Mesendoderm (in vitro differentiated cells): ENCODE results near the gene SLC16A6. TPM values are rescaled to one million over a fixed set of nuclear protein-coding genes. Genes with fewer than 3 reads are reported as not detected.
"Not testable (repeated sequence)": the region's sequence is repeated elsewhere in the genome, so short reads cannot be mapped to it uniquely, and the experiment has no call there.

Source experiments
- DNase-seq: peaks from one replicate; pipeline ENCODE4 v3.0.0; 2013
- H2AK5ac ChIP-seq: 2 replicates; pipeline ENCODE4 v1.6.1; 2013; ENCODE audit warnings: low read length, inconsistent platforms
- H2BK120ac ChIP-seq: 2 replicates; pipeline ENCODE4 v1.6.1; 2013; ENCODE audit warnings: low read depth, mild to moderate bottlenecking, low read length, moderate library complexity, mixed read lengths
- H2BK15ac ChIP-seq: replicated peaks from 2 replicates; pipeline ENCODE4 v1.6.1; 2013; ENCODE audit warnings: low read depth, mild to moderate bottlenecking, moderate library complexity
- H2BK5ac ChIP-seq: 2 replicates; pipeline ENCODE4 v1.6.1; 2013; ENCODE audit warnings: low read length, inconsistent platforms
- H3K18ac ChIP-seq: 2 replicates; pipeline ENCODE4 v1.6.1; 2013; ENCODE audit warnings: mild to moderate bottlenecking, low read length, mixed read lengths
- H3K23ac ChIP-seq: one replicate; pipeline ENCODE4 v1.6.1; 2013; ENCODE audit warnings: low read length
- H3K27ac ChIP-seq: 2 replicates; pipeline ENCODE4 v1.5.1; 2013; ENCODE audit warnings: low read depth, mild to moderate bottlenecking, inconsistent platforms, low read length, moderate library complexity
- H3K27me3 ChIP-seq: 2 replicates; pipeline ENCODE4 v1.6.1; 2013; ENCODE audit warnings: low read length, control low read depth, mild to moderate bottlenecking, inconsistent platforms; ENCODE audit not compliant: insufficient read depth, poor library complexity
- H3K36me3 ChIP-seq: 2 replicates; pipeline ENCODE4 v1.6.1; 2013; ENCODE audit warnings: low read length, inconsistent platforms; ENCODE audit not compliant: control insufficient read depth, insufficient read depth
- H3K4ac ChIP-seq: one replicate; pipeline ENCODE4 v1.6.1; 2013; ENCODE audit warnings: low read depth, mild to moderate bottlenecking, low read length, moderate library complexity
- H3K4me1 ChIP-seq: 2 replicates; pipeline ENCODE4 v1.6.1; 2013; ENCODE audit warnings: low read depth, low read length, inconsistent platforms; ENCODE audit not compliant: control insufficient read depth
- H3K4me2 ChIP-seq: 2 replicates; pipeline ENCODE4 v1.6.1; 2013; ENCODE audit warnings: low read length
- H3K4me3 ChIP-seq: 2 replicates; pipeline ENCODE4 v1.5.1; 2013; ENCODE audit warnings: mild to moderate bottlenecking, low read length
- H3K56ac ChIP-seq: one replicate; pipeline ENCODE4 v1.6.1; 2013; ENCODE audit warnings: low read length
- H3K79me1 ChIP-seq: 2 replicates; pipeline ENCODE4 v1.6.1; 2013; ENCODE audit warnings: low read length, inconsistent platforms
- H3K79me2 ChIP-seq: 2 replicates; pipeline ENCODE4 v1.6.1; 2013; ENCODE audit warnings: mild to moderate bottlenecking, low read length; ENCODE audit not compliant: control insufficient read depth, insufficient read depth
- H3K9ac ChIP-seq: 2 replicates; pipeline ENCODE4 v1.6.1; 2013; ENCODE audit warnings: low read length, inconsistent platforms
- H4K5ac ChIP-seq: one replicate; pipeline ENCODE4 v1.6.1; 2013; ENCODE audit warnings: low read length
- H4K8ac ChIP-seq: one replicate; pipeline ENCODE4 v1.6.1; 2013; ENCODE audit warnings: low read depth, mild to moderate bottlenecking, control low read depth, low read length, moderate library complexity
- WGBS: extraction: QIAGEN DNeasy Blood & Tissue Kit; methylation state at CpG from one replicate; pipeline ENCODE4 v1.1.7; 2013; ENCODE audit warnings: low lambda C conversion rate, missing lambda C conversion rate; ENCODE audit not compliant: insufficient coverage; ENCODE audit errors: extremely low coverage; 5-methylcytosine and 5-hydroxymethylcytosine counted together
- polyA plus RNA-seq, 2 experiments: library from polyadenylated mRNA; stranded (reverse); fragments of 200-250 nt; gene quantifications; one replicate each; pipeline ENCODE4 v1.2.3, GENCODE V29; 2013

Gene SLC16A6, protein sequence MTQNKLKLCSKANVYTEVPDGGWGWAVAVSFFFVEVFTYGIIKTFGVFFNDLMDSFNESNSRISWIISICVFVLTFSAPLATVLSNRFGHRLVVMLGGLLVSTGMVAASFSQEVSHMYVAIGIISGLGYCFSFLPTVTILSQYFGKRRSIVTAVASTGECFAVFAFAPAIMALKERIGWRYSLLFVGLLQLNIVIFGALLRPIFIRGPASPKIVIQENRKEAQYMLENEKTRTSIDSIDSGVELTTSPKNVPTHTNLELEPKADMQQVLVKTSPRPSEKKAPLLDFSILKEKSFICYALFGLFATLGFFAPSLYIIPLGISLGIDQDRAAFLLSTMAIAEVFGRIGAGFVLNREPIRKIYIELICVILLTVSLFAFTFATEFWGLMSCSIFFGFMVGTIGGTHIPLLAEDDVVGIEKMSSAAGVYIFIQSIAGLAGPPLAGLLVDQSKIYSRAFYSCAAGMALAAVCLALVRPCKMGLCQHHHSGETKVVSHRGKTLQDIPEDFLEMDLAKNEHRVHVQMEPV
- 0.15 TPM for polyA plus RNA-seq (2013, experiment 1 of 2)
- polyA plus RNA-seq (2013, experiment 2 of 2): 0.17 TPM

DNA sequence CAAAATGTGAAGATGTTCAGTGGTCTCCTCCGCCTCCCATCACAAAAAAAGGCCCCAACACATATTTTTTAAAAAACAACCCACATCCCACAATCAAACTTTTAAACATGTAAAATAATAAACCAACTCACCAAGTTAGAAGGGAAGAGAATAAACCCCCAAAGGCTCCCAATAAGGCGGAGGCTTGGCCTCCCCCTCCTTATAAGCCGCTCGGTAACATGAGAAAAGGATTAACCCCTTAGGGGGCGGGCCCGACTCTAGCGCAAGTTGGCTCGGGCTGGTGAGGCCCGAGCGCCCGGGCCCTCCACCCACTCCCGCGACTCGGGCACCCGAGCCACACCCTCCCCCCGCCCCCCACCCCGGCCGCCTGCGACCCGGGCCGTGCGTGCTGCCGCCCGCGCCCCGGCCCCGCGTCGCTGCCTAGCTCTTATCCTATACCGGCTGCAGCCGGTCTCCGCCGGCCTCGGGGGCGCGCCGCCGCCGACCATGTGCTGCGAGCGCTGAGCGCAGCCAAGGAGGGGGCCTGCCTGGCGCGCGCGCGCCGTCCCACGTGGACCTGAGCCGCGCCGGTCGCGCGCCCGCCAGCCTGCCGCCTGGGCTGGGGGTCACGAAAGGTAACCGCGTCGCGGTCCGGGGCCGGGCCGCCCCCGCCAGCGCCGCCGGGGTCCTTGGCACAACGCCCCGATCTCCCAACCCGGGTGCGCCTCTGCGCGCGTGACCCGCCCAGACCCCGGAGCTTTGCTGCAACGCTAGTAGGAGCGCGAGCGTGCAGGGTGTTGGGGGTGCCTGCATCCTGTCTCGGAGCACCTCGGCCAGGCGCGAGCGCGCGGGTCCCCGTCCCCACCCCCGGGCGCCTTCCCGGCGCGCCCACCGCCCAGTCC is at the start of gene SLC16A6, which contains the start of gene ARSG:
Gene SLC16A6 (minus strand): TSS at position 173 of the 881 bp plus-strand sequence. CDS start 12,807 bp downstream, outside the sequence.
Gene ARSG (plus strand): TSS at position 541 of the 881 bp plus-strand sequence. CDS start 15,999 bp downstream, outside the sequence.
- whole genome bisulfite sequencing: no CpG with 5 or more reads among the region's 96 CpGs
- peak within 1 kb of the TSS; percentile 93 for H3K18ac ChIP-seq
- peak within 1 kb of the TSS; percentile 81 for H3K4me2 ChIP-seq
- H3K79me1 ChIP-seq: no peaks in the 10 kb centered on the region
- H3K36me3 ChIP-seq: no peaks in the 10 kb centered on the region
- no peak within 1 kb of the TSS for H2BK5ac ChIP-seq
- H3K79me2 ChIP-seq: no peaks in the 10 kb centered on the region
- no peak within 1 kb of the TSS for H2BK15ac ChIP-seq
- H3K23ac ChIP-seq: peak within 1 kb of the TSS; percentile 89
- peak within 1 kb of the TSS; percentile 88 for H3K56ac ChIP-seq
- peak within 1 kb of the TSS; percentile 10 for H2BK120ac ChIP-seq
- peak; percentile 85 for DNase-seq
- no peaks in the 10 kb centered on the region for H3K4me1 ChIP-seq
- no peak within 1 kb of the TSS for H4K8ac ChIP-seq
- no peak within 1 kb of the TSS for H2AK5ac ChIP-seq
- peak within 1 kb of the TSS; percentile 45 for H3K4me3 ChIP-seq
- H3K27ac ChIP-seq: peak within 1 kb of the TSS; percentile 35
- no peak within 1 kb of the TSS for H4K5ac ChIP-seq
- H3K9ac ChIP-seq: peak within 1 kb of the TSS; percentile 72
- H3K27me3 ChIP-seq: peaks cover 9% of the 10 kb centered on the region
- peak within 1 kb of the TSS; percentile 17 for H3K4ac ChIP-seq

DNA sequence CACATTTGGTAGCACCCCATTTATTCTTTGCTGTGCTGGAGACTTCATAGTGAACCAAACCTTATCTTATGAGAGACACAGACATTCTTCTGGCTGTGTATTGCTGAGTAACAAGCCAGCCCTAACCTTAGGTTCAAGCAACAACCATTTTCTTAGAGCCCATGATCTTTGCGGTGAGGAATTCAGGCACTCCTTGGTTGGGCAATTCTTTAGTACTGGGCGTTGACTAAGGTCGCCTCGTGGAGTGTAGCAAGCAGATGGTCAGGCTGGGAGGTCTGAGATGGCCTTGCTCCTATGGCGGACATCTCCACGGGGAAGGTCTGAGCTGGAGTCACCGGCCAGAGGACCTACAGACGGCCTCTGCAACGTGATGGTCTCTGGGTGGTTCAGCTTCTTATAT is 43.5 kb upstream of the SLC16A6 start:
- no peak for DNase-seq
- no peak overlapping the region for H2BK15ac ChIP-seq
- no peak overlapping the region for H3K4me2 ChIP-seq
- no peak overlapping the region for H2BK5ac ChIP-seq
- no peaks in the 10 kb centered on the region for H3K79me1 ChIP-seq
- no peak overlapping the region for H3K18ac ChIP-seq
- H3K27ac ChIP-seq: no peak overlapping the region
- H3K9ac ChIP-seq: no peak overlapping the region
- no peak overlapping the region for H4K5ac ChIP-seq
- no peak overlapping the region for H2BK120ac ChIP-seq
- H4K8ac ChIP-seq: no peak overlapping the region
- no peak overlapping the region for H3K23ac ChIP-seq
- no peak overlapping the region for H3K4ac ChIP-seq
- WGBS: no CpG with 5 or more reads among the region's 9 CpGs
- no peak overlapping the region for H3K4me3 ChIP-seq
- H3K36me3 ChIP-seq: no peaks in the 10 kb centered on the region
- no peaks in the 10 kb centered on the region for H3K4me1 ChIP-seq
- no peak overlapping the region for H3K56ac ChIP-seq
- H2AK5ac ChIP-seq: no peak overlapping the region
- no peaks in the 10 kb centered on the region for H3K27me3 ChIP-seq
- no peaks in the 10 kb centered on the region for H3K79me2 ChIP-seq

DNA sequence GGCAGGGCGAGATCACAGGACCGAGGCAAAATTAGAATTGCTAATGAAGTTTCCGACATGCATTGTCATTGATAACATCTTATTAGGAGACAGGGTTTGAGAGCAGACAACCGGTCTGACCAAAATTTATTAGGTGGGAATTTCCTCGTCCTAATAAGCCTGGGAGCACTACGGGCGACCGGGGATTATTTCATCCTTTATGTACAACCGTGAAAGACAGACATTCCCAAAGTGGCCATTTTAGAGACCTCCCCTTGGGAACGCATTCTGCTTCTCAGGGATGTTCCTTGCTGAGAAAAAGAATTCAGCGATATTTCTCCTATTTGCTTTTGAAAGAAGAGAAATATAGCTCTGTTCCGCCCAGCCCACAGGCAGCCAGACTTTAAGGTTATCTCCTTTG is 41.0 kb upstream of the SLC16A6 start:
- H4K8ac ChIP-seq, H3K4me1 ChIP-seq, H4K5ac ChIP-seq, H3K4me2 ChIP-seq, H3K18ac ChIP-seq, H3K4me3 ChIP-seq, H3K4ac ChIP-seq, H2BK15ac ChIP-seq, H3K79me2 ChIP-seq, H3K23ac ChIP-seq, H2AK5ac ChIP-seq, H3K9ac ChIP-seq, H3K56ac ChIP-seq, H3K27me3 ChIP-seq, H2BK5ac ChIP-seq, H2BK120ac ChIP-seq, H3K79me1 ChIP-seq, H3K36me3 ChIP-seq, H3K27ac ChIP-seq: not testable (repeated sequence)
- no CpG with 5 or more reads among the region's 12 CpGs for WGBS
- peak; percentile 48 for DNase-seq

DNA sequence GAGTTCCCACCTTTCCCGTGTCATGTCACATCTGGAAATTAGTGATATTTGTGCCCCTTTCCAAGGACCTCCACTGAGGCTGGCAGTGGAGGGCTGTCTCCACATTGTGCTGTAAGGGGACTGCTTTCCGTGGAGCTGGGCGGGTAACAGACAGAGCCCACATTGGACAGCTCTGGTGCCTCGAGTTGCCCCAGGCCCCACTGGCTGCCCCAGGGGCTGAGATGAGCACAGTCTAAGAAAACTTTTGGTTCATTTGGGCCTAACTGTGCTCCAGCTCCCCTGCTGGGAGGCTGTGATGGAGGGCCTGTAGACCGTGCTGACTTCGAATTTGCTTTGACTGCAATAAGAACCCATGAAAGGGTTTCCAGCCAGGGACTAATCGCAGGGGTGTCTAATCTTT is 38.4 kb upstream of the SLC16A6 start:
- Histone ChIP-seq H3K4me1 (no peaks in the 10 kb centered on the region), H3K36me3 (no peaks in the 10 kb centered on the region), H2BK5ac (no peak overlapping the region), H3K27me3 (no peaks in the 10 kb centered on the region), H3K4me2 (no peak overlapping the region), H2BK120ac (no peak overlapping the region), H3K27ac (no peak overlapping the region), H4K8ac (no peak overlapping the region), H3K9ac (no peak overlapping the region), H3K56ac (no peak overlapping the region), H3K23ac (no peak overlapping the region), H3K4ac (no peak overlapping the region), H3K79me1 (no peaks in the 10 kb centered on the region), H4K5ac (no peak overlapping the region), H3K79me2 (no peaks in the 10 kb centered on the region), H2BK15ac (no peak overlapping the region), H3K18ac (no peak overlapping the region), H2AK5ac (no peak overlapping the region), H3K4me3 (no peak overlapping the region)
- no CpG with 5 or more reads among the region's 7 CpGs for WGBS
- DNase-seq: no peak

DNA sequence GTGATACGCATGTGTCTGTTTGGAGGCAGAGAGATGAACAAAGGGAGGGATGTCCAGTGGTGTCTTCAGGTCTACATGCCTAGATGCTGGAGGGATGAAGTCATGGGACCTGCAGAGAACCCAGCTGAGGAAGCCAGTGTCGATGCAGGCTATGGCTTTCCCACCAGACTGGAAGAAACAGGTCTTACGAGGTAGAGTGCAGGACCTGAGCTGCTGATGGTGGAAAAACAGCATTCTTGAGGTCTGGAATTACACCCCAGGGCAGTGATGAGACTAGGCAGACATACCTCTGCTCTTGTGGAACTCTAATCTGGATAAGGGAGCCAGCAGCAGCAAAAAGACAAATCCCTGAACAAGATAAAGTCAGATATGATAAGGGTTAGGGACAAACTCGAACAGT is 37.7 kb upstream of the SLC16A6 start:
- Histone ChIP-seq H2BK120ac (no peak overlapping the region), H3K9ac (no peak overlapping the region), H3K4ac (no peak overlapping the region), H3K56ac (no peak overlapping the region), H4K5ac (no peak overlapping the region), H3K4me2 (no peak overlapping the region), H3K18ac (no peak overlapping the region), H2BK15ac (no peak overlapping the region), H3K36me3 (no peaks in the 10 kb centered on the region), H3K4me1 (no peaks in the 10 kb centered on the region), H3K27ac (no peak overlapping the region), H2BK5ac (no peak overlapping the region), H2AK5ac (no peak overlapping the region), H3K27me3 (no peaks in the 10 kb centered on the region), H4K8ac (no peak overlapping the region), H3K79me2 (no peaks in the 10 kb centered on the region), H3K79me1 (no peaks in the 10 kb centered on the region), H3K4me3 (no peak overlapping the region), H3K23ac (no peak overlapping the region)
- WGBS: no CpG with 5 or more reads among the region's 4 CpGs
- peak; percentile 91 for DNase-seq
